Occipital lobe (tissue), 2 donors: ENCODE measurements around the gene AP3B1. TPM values are rescaled to one million over a fixed set of nuclear protein-coding genes. Genes with fewer than 3 reads are reported as not detected.

ENCODE experiments used
- DNase-seq: peaks from one replicate; lab custom pipeline; 2025; lab: John Stamatoyannopoulos, UW
- total RNA-seq: library from RNA; depleted of rRNA; stranded (reverse); fragments of >200 nt; gene quantifications from one replicate; pipeline ENCODE4 v1.2.3, GENCODE V29; 2014

Gene AP3B1
- total RNA-seq, 1 donor from 2014 or later, result 34.3 TPM

DNA sequence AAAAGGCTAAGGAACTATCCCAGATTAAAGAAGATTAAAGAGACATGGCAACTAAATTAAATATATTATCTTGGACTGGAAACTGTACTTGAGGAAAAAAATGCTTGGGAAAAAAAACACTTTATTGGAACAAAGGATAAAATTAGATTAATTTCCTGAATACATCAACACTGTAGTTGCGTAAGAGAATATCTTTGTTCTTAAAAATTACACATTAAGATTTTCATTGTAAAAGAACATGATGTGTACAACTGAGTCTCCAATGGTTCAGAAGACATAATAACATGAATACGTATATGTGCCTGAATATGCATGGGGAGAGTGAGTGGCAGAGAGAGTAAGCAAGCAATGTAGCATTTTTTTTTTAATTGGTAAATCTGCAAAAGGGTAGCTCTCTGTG lies 2.8 kb downstream of the AP3B1 start:
- DNase-seq, result no peak

- DNase-seq, result no peak
Observed at GRCh38 chr5:78289911-78290310, 4.6 kb downstream of the AP3B1 start.

DNA sequence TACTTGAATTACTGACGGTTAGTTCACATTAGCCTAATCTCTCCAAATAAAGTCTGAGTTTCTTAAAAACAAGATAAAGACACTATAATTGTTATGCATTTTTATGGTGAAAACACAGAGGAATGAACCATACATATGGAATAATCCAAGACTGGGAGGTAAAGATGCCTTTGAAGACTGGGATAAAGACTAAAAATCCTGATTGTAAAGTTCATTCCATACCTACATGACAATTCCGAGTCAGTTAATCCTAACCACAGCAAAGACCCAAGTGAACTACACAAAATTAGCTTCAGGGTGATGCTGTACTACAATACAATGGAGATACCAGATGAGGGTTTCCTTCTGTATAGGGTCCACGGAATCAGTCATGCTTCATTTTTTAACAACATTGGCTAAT lies 6.3 kb downstream of the AP3B1 start:
- no peak for DNase-seq

GRCh38 chr5:78287833-78288232 lies 6.7 kb downstream of the AP3B1 start:
- no peak for DNase-seq

DNA sequence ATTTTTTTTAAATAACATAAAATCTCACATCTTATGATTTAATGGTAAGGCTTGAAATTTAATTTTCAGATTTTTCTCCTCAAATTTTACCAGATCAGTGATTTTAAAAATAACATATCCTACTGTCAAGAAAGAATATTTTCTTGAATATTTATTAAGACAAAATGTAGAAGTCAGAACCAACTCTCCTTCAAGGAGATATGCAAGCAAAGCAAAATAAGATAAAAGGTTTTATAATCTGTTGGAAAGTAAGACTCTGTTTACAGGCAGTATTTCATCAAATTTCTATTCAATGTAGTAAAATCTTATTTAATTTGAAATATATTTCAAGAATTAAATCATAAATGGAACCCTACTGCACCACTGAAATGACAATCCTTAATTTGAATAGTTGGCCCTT lies 7.3 kb downstream of the AP3B1 start:
- DNase-seq, result no peak

DNA sequence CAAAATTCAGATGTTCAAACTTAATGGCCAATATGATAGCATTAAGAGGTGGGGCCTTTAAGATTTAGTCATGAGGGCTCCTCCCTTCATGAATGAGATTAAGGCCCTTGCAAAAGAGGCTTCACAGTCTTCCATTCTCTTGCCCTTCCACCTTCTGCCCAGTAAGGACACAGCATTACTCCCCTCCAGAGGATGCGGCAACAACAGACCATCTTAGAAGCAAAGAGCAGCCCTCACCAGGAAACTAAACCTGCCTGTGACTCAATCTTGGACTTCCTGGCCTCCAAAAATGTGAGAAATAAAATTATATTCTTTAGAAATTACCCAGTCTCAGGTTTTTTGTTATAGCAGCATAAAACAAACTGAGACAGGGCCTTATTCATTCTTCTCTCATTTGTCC lies 8.2 kb downstream of the AP3B1 start:
- DNase-seq, result no peak

DNA sequence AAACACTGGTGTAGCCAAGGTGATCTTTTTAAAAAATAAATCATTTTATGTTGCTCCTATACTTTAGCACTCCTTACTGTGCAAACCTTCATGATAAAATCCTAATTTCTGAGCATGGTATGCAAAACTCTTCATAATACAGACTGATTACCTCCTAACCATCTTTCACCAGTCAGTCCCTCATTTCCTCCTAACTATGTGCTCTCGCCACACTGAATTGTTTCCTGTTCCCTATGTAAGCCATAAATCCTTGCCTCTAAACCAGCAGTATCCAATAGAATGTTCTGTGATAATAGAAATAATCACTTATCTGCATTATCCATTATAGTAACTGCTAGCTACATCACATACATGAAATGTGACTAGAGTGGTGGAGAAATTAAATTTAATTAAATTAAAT lies 10.7 kb downstream of the AP3B1 start:
- DNase-seq, result no peak

DNA sequence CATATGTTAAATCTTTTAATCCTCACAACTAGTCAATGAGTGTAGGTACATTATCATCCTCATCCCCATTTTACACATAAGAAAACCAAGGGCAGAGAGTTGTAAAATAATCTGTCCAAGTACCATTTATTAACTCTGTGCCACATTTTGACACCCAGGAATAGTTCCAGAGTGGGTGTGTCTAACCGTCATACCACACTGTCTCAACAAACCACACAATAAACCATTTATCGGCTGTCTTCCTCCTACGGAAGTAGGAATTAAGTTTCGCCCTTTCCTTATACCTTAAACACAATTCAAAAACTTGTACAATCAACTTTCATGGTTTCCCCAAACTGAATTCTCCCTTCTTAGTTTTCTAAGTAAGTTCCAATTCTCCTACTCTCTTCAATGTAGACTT lies 11.4 kb downstream of the AP3B1 start:
- no peak for DNase-seq

GRCh38 chr5:78280261-78280660 lies 14.2 kb downstream of the AP3B1 start:
- no peak for DNase-seq

DNA sequence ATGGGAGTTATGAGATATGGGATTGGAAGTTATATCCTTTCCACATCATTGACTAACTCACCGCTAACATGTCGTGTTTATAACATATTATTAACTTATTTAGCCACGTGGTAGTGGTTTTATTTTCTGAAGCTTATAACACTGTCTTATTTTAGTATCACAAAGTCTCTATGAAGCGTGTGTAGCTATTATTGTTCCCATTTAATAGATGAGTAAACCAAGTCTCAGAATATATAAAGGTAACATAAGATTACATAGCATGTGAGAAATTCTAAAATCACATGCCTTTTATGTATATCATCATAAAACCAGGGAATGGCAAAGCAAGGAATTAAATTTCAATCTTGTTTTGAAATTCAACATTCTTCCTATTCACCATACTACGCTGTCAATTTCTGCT lies 15.3 kb downstream of the AP3B1 start:
- DNase-seq, result no peak

DNA sequence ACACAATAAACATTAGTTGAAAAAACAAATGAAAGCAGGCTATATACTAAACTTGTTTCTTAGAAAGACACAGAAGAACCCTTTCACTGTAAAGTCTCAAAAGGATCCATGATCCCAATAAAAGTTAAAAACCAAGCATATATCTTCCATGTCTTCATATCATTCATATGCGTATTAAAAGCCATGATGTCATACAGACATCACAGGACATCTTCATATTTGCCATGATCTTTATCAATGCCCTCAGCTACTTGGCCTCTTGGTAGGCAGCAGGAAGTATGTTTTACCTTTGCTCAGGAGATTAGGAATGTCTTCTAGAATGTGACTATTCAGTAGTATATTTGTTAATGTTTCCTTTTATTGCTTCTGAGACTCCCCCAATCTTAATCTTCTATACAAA lies 16.8 kb downstream of the AP3B1 start:
- DNase-seq, result no peak

GRCh38 chr5:78275998-78276543 lies 18.4 kb downstream of the AP3B1 start:
- no peak for DNase-seq

GRCh38 chr5:78274540-78275197 lies 19.8 kb downstream of the AP3B1 start:
- DNase-seq, result no peak

- DNase-seq, result no peak
Observed at GRCh38 chr5:78273436-78273835, 21.1 kb downstream of the AP3B1 start.

DNA sequence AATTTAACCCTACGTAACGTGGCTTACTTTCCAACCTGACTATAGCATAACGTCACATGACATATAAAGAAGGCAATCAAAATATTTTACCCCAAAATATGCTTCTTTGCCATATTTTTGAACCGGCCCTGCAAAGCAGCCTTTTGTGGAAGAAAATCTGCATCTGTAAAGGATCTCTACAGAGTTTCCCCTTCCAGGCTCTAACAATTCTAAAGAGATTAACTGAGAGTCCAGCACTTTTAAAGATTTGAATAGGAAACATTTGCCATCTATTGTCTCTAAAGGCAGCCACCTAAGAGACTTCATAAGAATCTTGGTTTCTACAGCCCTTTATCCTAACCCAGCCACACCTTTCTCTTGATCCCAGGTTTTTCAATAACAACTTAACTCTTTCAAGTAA lies 22.7 kb downstream of the AP3B1 start:
- no peak for DNase-seq

DNA sequence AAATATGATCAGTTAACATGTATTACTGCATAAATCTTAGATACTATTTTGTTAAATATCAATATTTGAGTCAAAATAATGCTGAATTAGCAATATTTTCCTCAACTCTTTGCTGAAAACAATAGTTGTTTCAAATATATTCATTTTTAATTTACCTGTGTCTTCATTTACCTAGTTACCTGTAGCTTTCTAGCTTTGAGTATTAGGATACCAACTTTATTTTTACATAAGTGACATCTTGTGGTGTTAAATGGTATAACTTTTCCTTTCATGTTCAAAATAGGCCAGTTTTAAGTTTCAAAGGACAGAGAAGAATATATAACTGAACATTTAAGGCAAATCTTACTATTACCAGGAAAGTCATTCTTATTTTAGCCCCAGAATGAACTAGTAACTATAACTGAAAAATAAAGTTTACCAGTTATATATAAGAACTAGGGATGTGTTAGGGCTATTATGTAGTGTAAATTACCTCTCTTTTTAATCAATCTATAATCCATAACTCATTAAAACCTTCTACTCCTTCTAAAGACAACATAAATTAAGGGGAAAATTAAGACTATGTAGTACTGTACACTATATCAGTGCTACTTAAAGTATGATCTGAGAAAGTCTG lies 25.3 kb downstream of the AP3B1 start:
- DNase-seq, result no peak

DNA sequence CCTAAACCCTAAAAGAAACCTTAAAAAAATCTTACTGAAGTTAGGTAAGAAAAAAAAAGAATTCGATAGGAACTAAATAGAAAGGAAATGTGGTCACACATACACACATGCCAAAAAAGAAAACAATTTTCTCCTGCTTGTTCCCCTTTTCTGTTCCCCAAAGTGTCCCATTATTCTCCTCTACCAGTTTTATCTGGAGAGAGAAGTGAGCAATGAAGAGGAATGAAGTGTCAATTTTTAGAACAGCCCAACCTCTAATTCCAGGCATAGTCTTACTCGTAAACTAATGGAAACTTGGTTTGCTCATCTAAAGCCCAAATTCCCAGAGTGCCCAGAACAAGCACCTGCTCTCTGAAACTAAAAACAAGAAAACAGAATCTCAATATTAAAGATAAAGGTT lies 26.1 kb downstream of the AP3B1 start:
- DNase-seq, result no peak

DNA sequence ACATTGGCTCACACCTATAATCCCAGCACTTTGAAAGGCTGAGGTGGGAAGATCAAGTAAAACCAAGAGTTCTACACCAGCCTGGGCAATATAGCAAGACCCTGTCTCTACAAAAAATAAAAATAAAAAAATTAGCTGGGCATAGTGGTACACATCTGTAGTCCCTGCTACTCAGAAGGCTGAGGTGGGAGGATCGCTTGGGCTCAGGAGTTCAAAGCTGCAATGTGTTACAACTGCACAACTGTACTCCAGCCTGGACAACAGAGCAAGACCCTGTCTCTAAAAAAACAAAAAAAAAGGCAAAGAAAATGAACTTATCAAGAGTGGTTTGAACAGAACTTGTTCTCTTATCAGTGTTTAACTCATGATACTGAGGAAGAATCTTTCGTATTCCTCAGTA lies 29.3 kb downstream of the AP3B1 start:
- no peak for DNase-seq

DNA sequence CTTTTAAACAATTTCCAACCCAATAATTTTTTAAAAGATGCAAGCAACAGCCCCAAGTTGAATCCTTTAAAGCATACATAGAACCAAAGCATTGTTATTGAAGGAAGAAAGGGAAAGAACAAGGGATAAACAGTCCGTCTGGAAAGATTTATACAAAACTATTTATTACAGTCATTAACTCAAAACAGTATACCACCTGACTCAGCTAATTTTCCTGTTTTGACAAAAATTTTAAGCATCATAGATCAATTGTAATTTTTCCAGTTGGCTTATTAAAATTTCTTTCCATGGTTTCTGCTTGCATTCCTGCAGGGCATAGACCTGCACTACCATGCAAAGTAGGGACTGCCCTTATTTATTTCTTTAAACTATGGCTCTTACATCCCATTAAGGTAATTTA lies 29.9 kb downstream of the AP3B1 start:
- DNase-seq, result no peak

DNA sequence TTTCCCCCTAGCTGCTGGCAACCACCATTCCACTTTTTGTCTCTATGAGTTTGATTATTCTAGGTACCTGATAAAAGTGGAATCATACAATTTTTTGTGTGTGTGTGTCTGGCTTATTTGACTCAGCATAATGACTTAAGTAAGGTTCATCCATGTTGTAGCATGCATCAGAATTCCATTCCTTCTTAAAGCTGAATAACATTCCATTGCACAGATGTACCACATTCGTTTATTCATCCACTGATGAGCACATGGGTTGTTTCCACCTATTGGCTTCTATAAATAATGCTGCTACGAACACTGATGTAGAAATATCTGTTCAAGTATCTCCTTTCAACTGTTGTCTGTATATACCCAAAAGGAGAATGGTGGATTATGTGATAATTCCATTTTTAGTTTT lies 33.7 kb downstream of the AP3B1 start:
- no peak for DNase-seq

DNA sequence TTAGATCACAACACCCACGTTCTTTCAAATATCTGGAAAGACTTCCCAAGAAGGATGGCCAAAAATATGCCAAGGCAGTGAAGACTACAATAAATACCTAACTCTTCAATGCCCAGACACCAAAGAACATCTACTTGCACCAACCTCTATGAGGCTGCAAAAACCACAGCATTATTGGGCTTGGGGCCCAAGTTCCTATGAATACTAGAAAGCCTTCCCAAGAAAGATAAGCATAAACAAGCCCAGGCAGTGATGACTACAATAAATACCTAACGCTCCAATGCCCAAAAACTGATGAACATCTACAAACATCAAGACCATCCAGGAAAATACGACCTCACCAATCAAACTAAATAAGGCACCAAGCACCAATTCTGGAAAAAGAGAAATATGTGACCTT lies 41.3 kb downstream of the AP3B1 start:
- no peak for DNase-seq

GRCh38 chr5:78252715-78253114 lies 41.8 kb downstream of the AP3B1 start:
- DNase-seq, result no peak

GRCh38 chr5:78251663-78252284 lies 42.7 kb downstream of the AP3B1 start:
- DNase-seq, result no peak
